ENCODE measurements around the gene FCHSD2. TPM values are rescaled to one million over a fixed set of nuclear protein-coding genes. Genes with fewer than 3 reads are reported as not detected.

Gene FCHSD2
- total RNA-seq, 1 donor from 2014 or later: 69.5 TPM

GRCh38 chr11:73013021-73013420 lies 129.1 kb downstream of the FCHSD2 start:
- peaks cover 17% of the 10 kb centered on the region for H3K4me1 Mint-ChIP-seq (ENCODE audit: low read depth)
- H3K27ac Mint-ChIP-seq (ENCODE audit: unreplicated experiment): no peak overlapping the region
- peaks cover 15% of the 10 kb centered on the region for H3K9me3 Mint-ChIP-seq (ENCODE audit: low read depth)
- H3K4me3 Mint-ChIP-seq (ENCODE audit: unreplicated experiment): no peak overlapping the region
- peaks cover 26% of the 10 kb centered on the region for H3K36me3 Mint-ChIP-seq (ENCODE audit: low read depth)
- DNase-seq (ENCODE audit: low spot score): no peak
- H3K27me3 Mint-ChIP-seq (ENCODE audit: low read depth): no peaks in the 10 kb centered on the region
- TF ChIP-seq CTCF (IDR thresholded peaks at IDR 0.05): no peak

GRCh38 chr11:73012121-73012863 lies 129.8 kb downstream of the FCHSD2 start:
- Mint-ChIP-seq H3K27me3 (ENCODE audit: low read depth) (no peaks in the 10 kb centered on the region), H3K4me3 (ENCODE audit: unreplicated experiment) (no peak overlapping the region), H3K9me3 (ENCODE audit: low read depth) (peaks cover 15% of the 10 kb centered on the region), H3K27ac (ENCODE audit: unreplicated experiment) (no peak overlapping the region), H3K36me3 (ENCODE audit: low read depth) (peaks cover 26% of the 10 kb centered on the region), H3K4me1 (ENCODE audit: low read depth) (peaks cover 17% of the 10 kb centered on the region)
- TF ChIP-seq CTCF (IDR thresholded peaks at IDR 0.05): no peak
- no peak for DNase-seq (ENCODE audit: low spot score)

GRCh38 chr11:73011126-73011817 lies 130.8 kb downstream of the FCHSD2 start:
- Mint-ChIP-seq H3K36me3 (ENCODE audit: low read depth) (peaks cover 30% of the 10 kb centered on the region), H3K4me1 (ENCODE audit: low read depth) (peaks cover 17% of the 10 kb centered on the region), H3K9me3 (ENCODE audit: low read depth) (peaks cover 15% of the 10 kb centered on the region), H3K27me3 (ENCODE audit: low read depth) (no peaks in the 10 kb centered on the region), H3K27ac (ENCODE audit: unreplicated experiment) (peak overlapping the region; percentile 41), H3K4me3 (ENCODE audit: unreplicated experiment) (no peak overlapping the region)
- TF ChIP-seq CTCF (IDR thresholded peaks at IDR 0.05): no peak
- DNase-seq (ENCODE audit: low spot score): no peak

GRCh38 chr11:73009972-73010371 lies 132.1 kb downstream of the FCHSD2 start:
- Mint-ChIP-seq H3K36me3 (ENCODE audit: low read depth) (peaks cover 32% of the 10 kb centered on the region), H3K27ac (ENCODE audit: unreplicated experiment) (no peak overlapping the region), H3K4me1 (ENCODE audit: low read depth) (peaks cover 17% of the 10 kb centered on the region), H3K4me3 (ENCODE audit: unreplicated experiment) (no peak overlapping the region), H3K9me3 (ENCODE audit: low read depth) (peaks cover 15% of the 10 kb centered on the region), H3K27me3 (ENCODE audit: low read depth) (no peaks in the 10 kb centered on the region)
- no peak for DNase-seq (ENCODE audit: low spot score)
- no peak for TF ChIP-seq CTCF (IDR thresholded peaks at IDR 0.05)

GRCh38 chr11:73004088-73004487 lies 138.0 kb downstream of the FCHSD2 start:
- no peak overlapping the region for H3K4me3 Mint-ChIP-seq (ENCODE audit: unreplicated experiment)
- peaks cover 14% of the 10 kb centered on the region for H3K4me1 Mint-ChIP-seq (ENCODE audit: low read depth)
- TF ChIP-seq CTCF (IDR thresholded peaks at IDR 0.05): no peak
- no peak for DNase-seq (ENCODE audit: low spot score)
- H3K9me3 Mint-ChIP-seq (ENCODE audit: low read depth): no peaks in the 10 kb centered on the region
- no peaks in the 10 kb centered on the region for H3K27me3 Mint-ChIP-seq (ENCODE audit: low read depth)
- H3K36me3 Mint-ChIP-seq (ENCODE audit: low read depth): peaks cover 15% of the 10 kb centered on the region
- H3K27ac Mint-ChIP-seq (ENCODE audit: unreplicated experiment): no peak overlapping the region
